ENCODE results near the gene ZNF710. TPM values are rescaled to one million over a fixed set of nuclear protein-coding genes. Genes with fewer than 3 reads are reported as not detected.
A peak's percentile ranks its signal among the peaks of the same experiment; 100 is the strongest.

ZNF710 gene
- polyA plus RNA-seq, 1 of the 3 experiments (the other 2 are of a cell fraction) = 2.7 TPM

GRCh38 chr15:90101969-90102890 is 101.1 kb downstream of the ZNF710 start, which contains the start of gene IDH2:
IDH2 (minus strand) TSS chr15:90102468; CDS start chr15:90102390, 78 bp downstream.
- H3K9me2 ChIP-seq = no peaks in the 10 kb centered on the region
- peak within 1 kb of the TSS; percentile 98 for H2AFZ ChIP-seq (ENCODE audit: low read depth)
- DNase-seq = peak; percentile 98
- H3K79me2 ChIP-seq (ENCODE audit: insufficient read depth) = peaks cover 8% of the 10 kb centered on the region; the same call in 1 of the 2 replicates
- H3F3A ChIP-seq (replicated peaks; ENCODE audit: insufficient read depth) = peaks cover 3% of the 10 kb centered on the region
- peak within 1 kb of the TSS; percentile 77 to 79 for H3K4me3 ChIP-seq (ENCODE audit: low read depth in 2 of 2, low read length in 1 of 2)
- POLR2A ChIA-PET = interaction anchor here (0.8 to 2.1 kb wide), 6 partner anchors 13 to 208 kb away, joined by 3 to 10 read pairs (median 4); partner anchors contain the start of genes AP3S2, CIB1 and GDPGP1
- 3% methylated on average over 6 of the region's 104 CpGs for WGBS (ENCODE audit: low lambda C conversion rate)
- peak within 1 kb of the TSS; percentile 48 to 81; a peak in 3 of 4 replicates for H3K27ac ChIP-seq (ENCODE audit: low read depth in 2 of 2, low read length in 1 of 2)
- peak within 1 kb of the TSS; percentile 83 for H3K9ac ChIP-seq
- no peaks in the 10 kb centered on the region for H3K9me3 ChIP-seq
- H3K27me3 ChIP-seq (ENCODE audit: insufficient read depth) = no peaks in the 10 kb centered on the region
- no peaks in the 10 kb centered on the region for H4K20me1 ChIP-seq (ENCODE audit: insufficient read depth)
- no peaks in the 10 kb centered on the region for H3K36me3 ChIP-seq (replicated peaks in 1 of 2; ENCODE audit: control insufficient read depth in 1 of 2, insufficient read depth in 2 of 2, low read length in 1 of 2)
- CTCF ChIA-PET = interaction anchor here (1.2 to 2.1 kb wide), 7 partner anchors 14 to 209 kb away, joined by 3 to 7 read pairs (median 4); partner anchors contain the start of genes AP3S2 and TTLL13
- peak within 1 kb of the TSS; percentile 82 for H3K4me2 ChIP-seq
- H3K4me1 ChIP-seq (ENCODE audit: control insufficient read depth in 1 of 2, insufficient read depth in 2 of 2, low read depth in 1 of 2, low read length in 1 of 2) = peaks cover 12 to 32% of the 10 kb centered on the region in 2 experiments; a peak in 2 of 4 replicates
- TF ChIP-seq JUND (IDR thresholded peaks at IDR 0.05) (no peak), GABPA (IDR thresholded peaks at IDR 0.05; ENCODE audit: low read depth) (no peak), POLR2AphosphoS5 (IDR thresholded peaks at IDR 0.05; ENCODE audit: low read depth, low read length) (peak; percentile 38; the same call in 1 of the 2 replicates), SIN3A (IDR thresholded peaks at IDR 0.05; ENCODE audit: borderline replicate concordance, low read depth, low read length) (no peak), USF1 (IDR thresholded peaks at IDR 0.05; ENCODE audit: borderline replicate concordance, low read depth) (no peak), MXI1 (IDR thresholded peaks at IDR 0.05; ENCODE audit: low read depth, low read length) (peak; percentile 68), TAF1 (IDR thresholded peaks at IDR 0.05; ENCODE audit: borderline replicate concordance, low read depth, low read length) (peak; percentile 45; the same call in 1 of the 2 replicates), RCOR1 (IDR thresholded peaks at IDR 0.05; ENCODE audit: low read length) (0 out of 2 replicates have a peak, but pooled peaks have one; percentile 31), PBX3 (IDR thresholded peaks at IDR 0.05) (no peak)

- H3K4me2 ChIP-seq = no peak overlapping the region
- ChIA-PET CTCF (interaction anchor here (1.2 to 2.1 kb wide), 3 partner anchors 15 to 37 kb away, joined by 3 to 7 read pairs (median 3); no protein-coding TSS in a partner anchor), POLR2A (interaction anchor here (0.5 kb wide), 1 partner anchor 80 kb away, joined by 4 read pairs; no protein-coding TSS in a partner anchor)
- H2AFZ ChIP-seq (ENCODE audit: low read depth) = no peak overlapping the region
- no peaks in the 10 kb centered on the region for H3K27me3 ChIP-seq (ENCODE audit: insufficient read depth)
- H3K9me3 ChIP-seq = no peaks in the 10 kb centered on the region
- H3F3A ChIP-seq (replicated peaks; ENCODE audit: insufficient read depth) = peaks cover 3% of the 10 kb centered on the region
- peaks cover 8 to 25% of the 10 kb centered on the region in 2 experiments; a peak in 2 of 4 replicates for H3K4me1 ChIP-seq (ENCODE audit: control insufficient read depth in 1 of 2, insufficient read depth in 2 of 2, low read depth in 1 of 2, low read length in 1 of 2)
- no peaks in the 10 kb centered on the region for H3K36me3 ChIP-seq (replicated peaks in 1 of 2; ENCODE audit: control insufficient read depth in 1 of 2, insufficient read depth in 2 of 2, low read length in 1 of 2)
- H3K79me2 ChIP-seq (ENCODE audit: insufficient read depth) = peaks cover 8% of the 10 kb centered on the region; the same call in 1 of the 2 replicates
- no peak for TF ChIP-seq GABPA (IDR thresholded peaks at IDR 0.05; ENCODE audit: low read depth)
- 98% methylated on average over 5 of the region's 5 CpGs for WGBS (ENCODE audit: low lambda C conversion rate)
- H3K9me2 ChIP-seq = no peaks in the 10 kb centered on the region
- H3K4me3 ChIP-seq (ENCODE audit: low read depth in 2 of 2, low read length in 1 of 2) = no peak overlapping the region
- no peak overlapping the region for H3K27ac ChIP-seq (ENCODE audit: low read depth in 2 of 2, low read length in 1 of 2)
- DNase-seq = no peak
- H4K20me1 ChIP-seq (ENCODE audit: insufficient read depth) = no peaks in the 10 kb centered on the region
- H3K9ac ChIP-seq = no peak overlapping the region
These were observed 102.7 kb downstream of the ZNF710 start for GRCh38 chr15:90103701-90104329.
